ENCODE measurements around the gene CYREN. TPM values are rescaled to one million over a fixed set of nuclear protein-coding genes. Genes with fewer than 3 reads are reported as not detected.

The CYREN gene
- total RNA-seq, 1 donor from 2014 or later = 26.9 TPM

DNA sequence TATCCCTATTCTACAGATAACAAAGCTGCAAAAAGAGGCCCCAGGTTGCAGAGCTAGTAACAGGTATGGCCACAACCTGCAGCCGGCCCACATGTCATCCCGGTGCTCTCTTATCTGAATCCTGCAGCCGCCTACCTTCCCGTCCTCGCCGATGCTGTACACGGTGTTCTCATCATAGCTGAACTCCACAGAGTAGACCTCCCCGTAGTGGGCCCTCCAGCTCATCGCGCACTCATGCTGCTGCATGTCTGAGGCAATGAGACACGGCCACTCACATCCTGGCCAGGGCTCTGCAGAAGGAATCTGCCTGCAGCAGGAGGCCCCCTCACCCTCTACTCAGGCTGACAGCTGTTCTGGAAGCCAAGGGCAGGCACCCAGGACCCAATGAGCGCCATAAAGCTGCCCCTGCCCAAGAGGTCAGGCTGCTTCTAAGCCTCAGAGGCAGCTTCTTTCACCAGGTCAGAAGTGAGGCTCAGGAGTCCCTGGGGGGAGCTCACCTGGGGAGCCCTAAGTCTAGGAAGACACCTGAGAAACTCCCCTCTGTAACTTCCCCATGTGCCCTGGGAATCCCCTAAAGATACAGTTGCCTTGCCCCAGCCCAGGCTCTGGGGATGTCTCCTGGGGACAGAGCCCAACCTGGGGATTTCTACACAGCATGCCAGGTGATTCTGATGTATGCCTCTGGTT lies 17.9 kb upstream of the CYREN start:
- no peak overlapping the region for H3K27ac ChIP-seq
- H3K9ac ChIP-seq = no peak overlapping the region
- no peak overlapping the region for H3K4me2 ChIP-seq
- H3K4me1 ChIP-seq = no peaks in the 10 kb centered on the region
- no peaks in the 10 kb centered on the region for H3K27me3 Mint-ChIP-seq (ENCODE audit: insufficient read depth, low read depth)
- no peak overlapping the region for H2AFZ ChIP-seq (replicated peaks)
- TF ChIP-seq EZH2phosphoT487 (IDR thresholded peaks at IDR 0.05) = no peak
- TF ChIP-seq EZH2 (IDR thresholded peaks at IDR 0.05) = no peak
- TF ChIP-seq, protein P1, sequence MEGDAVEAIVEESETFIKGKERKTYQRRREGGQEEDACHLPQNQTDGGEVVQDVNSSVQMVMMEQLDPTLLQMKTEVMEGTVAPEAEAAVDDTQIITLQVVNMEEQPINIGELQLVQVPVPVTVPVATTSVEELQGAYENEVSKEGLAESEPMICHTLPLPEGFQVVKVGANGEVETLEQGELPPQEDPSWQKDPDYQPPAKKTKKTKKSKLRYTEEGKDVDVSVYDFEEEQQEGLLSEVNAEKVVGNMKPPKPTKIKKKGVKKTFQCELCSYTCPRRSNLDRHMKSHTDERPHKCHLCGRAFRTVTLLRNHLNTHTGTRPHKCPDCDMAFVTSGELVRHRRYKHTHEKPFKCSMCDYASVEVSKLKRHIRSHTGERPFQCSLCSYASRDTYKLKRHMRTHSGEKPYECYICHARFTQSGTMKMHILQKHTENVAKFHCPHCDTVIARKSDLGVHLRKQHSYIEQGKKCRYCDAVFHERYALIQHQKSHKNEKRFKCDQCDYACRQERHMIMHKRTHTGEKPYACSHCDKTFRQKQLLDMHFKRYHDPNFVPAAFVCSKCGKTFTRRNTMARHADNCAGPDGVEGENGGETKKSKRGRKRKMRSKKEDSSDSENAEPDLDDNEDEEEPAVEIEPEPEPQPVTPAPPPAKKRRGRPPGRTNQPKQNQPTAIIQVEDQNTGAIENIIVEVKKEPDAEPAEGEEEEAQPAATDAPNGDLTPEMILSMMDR (IDR thresholded peaks at IDR 0.05) = no peak
- H3K9me3 ChIP-seq (ENCODE audit: low read depth) = no peaks in the 10 kb centered on the region
- H3K27me3 ChIP-seq = no peaks in the 10 kb centered on the region
- peaks cover under 1% of the 10 kb centered on the region for H3K4me1 Mint-ChIP-seq
- no peak overlapping the region for H3K4me3 ChIP-seq
- no peaks in the 10 kb centered on the region for H3K79me2 ChIP-seq (ENCODE audit: low read depth)
- no peaks in the 10 kb centered on the region for H3K9me3 Mint-ChIP-seq
- H3F3A ChIP-seq (ENCODE audit: low read depth) = no peaks in the 10 kb centered on the region
- no peak for DNase-seq (ENCODE audit: low spot score)
- H3K4me3 Mint-ChIP-seq = no peak overlapping the region
- no peaks in the 10 kb centered on the region for H4K20me1 ChIP-seq (ENCODE audit: low read depth)
- no peak overlapping the region for H3K27ac Mint-ChIP-seq
- no peaks in the 10 kb centered on the region for H3K36me3 ChIP-seq
- H3K36me3 Mint-ChIP-seq = peaks cover 19% of the 10 kb centered on the region

DNA sequence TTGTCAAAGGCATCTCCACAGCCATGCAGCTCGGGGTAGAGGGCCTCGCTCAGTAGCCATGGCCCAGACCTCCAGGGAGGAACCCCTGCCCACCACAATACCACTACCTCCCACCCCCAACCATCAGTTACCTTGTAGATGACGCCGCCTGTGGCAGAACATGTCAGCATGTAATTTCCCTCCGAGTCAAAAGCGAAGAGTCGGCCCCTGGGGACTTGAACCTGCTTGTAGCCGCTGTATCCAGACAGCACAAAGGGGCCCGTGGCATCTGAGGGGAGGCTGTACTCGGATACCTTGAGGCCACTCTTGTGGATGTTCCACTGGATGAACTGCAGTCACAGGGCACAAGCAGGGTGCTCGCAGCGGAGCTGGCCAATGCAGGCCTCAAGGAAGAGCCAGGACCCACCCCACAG lies 16.3 kb upstream of the CYREN start:
- Mint-ChIP-seq H3K27me3 (ENCODE audit: insufficient read depth, low read depth) (peaks cover 4% of the 10 kb centered on the region), H3K4me1 (no peaks in the 10 kb centered on the region), H3K9me3 (peaks cover 9% of the 10 kb centered on the region), H3K4me3 (no peak overlapping the region), H3K27ac (no peak overlapping the region), H3K36me3 (peaks cover 21% of the 10 kb centered on the region)
- H3K27ac ChIP-seq = no peak overlapping the region
- no peaks in the 10 kb centered on the region for H3K9me3 ChIP-seq (ENCODE audit: low read depth)
- TF ChIP-seq EZH2 (IDR thresholded peaks at IDR 0.05) (no peak), EZH2phosphoT487 (IDR thresholded peaks at IDR 0.05) (no peak)
- TF ChIP-seq, protein P1 (IDR thresholded peaks at IDR 0.05) = no peak
- H3F3A ChIP-seq (ENCODE audit: low read depth) = no peaks in the 10 kb centered on the region
- no peaks in the 10 kb centered on the region for H3K4me1 ChIP-seq
- H3K79me2 ChIP-seq (ENCODE audit: low read depth) = no peaks in the 10 kb centered on the region
- H3K4me3 ChIP-seq = no peak overlapping the region
- H3K9ac ChIP-seq = no peak overlapping the region
- H4K20me1 ChIP-seq (ENCODE audit: low read depth) = no peaks in the 10 kb centered on the region
- no peak overlapping the region for H2AFZ ChIP-seq (replicated peaks)
- no peaks in the 10 kb centered on the region for H3K36me3 ChIP-seq
- no peak overlapping the region for H3K4me2 ChIP-seq
- H3K27me3 ChIP-seq = no peaks in the 10 kb centered on the region
- DNase-seq (ENCODE audit: low spot score) = no peak

DNA sequence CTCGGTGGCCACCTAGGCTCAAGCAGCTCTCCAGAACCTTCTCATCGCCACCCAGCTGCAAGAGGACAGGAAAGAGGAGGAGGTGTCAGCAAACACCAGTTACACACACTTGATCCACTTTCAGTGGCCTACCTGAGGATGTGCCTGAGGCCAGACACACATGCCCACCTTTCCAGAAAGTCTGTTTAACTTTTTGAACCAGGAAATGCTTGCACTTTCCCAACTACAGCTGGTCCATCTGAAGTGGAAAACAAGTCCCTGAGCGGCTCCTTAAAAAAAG lies 15.7 kb upstream of the CYREN start:
- no peaks in the 10 kb centered on the region for H4K20me1 ChIP-seq (ENCODE audit: low read depth)
- peaks cover 23% of the 10 kb centered on the region for H3K36me3 Mint-ChIP-seq
- no peaks in the 10 kb centered on the region for H3K4me1 Mint-ChIP-seq
- H3K9me3 Mint-ChIP-seq = peaks cover 14% of the 10 kb centered on the region
- H3K36me3 ChIP-seq = no peaks in the 10 kb centered on the region
- no peak overlapping the region for H3K4me2 ChIP-seq
- no peaks in the 10 kb centered on the region for H3K79me2 ChIP-seq (ENCODE audit: low read depth)
- no peak for DNase-seq (ENCODE audit: low spot score)
- TF ChIP-seq EZH2phosphoT487 (IDR thresholded peaks at IDR 0.05) (no peak), EZH2 (IDR thresholded peaks at IDR 0.05) (no peak)
- H3K9me3 ChIP-seq (ENCODE audit: low read depth) = peaks cover 1% of the 10 kb centered on the region
- no peak overlapping the region for H2AFZ ChIP-seq (replicated peaks)
- H3K27ac ChIP-seq = no peak overlapping the region
- peaks cover 4% of the 10 kb centered on the region for H3K27me3 Mint-ChIP-seq (ENCODE audit: insufficient read depth, low read depth)
- no peak overlapping the region for H3K27ac Mint-ChIP-seq
- no peaks in the 10 kb centered on the region for H3K4me1 ChIP-seq
- H3K4me3 ChIP-seq = no peak overlapping the region
- H3K4me3 Mint-ChIP-seq = no peak overlapping the region
- no peaks in the 10 kb centered on the region for H3K27me3 ChIP-seq
- H3F3A ChIP-seq (ENCODE audit: low read depth) = no peaks in the 10 kb centered on the region
- H3K9ac ChIP-seq = no peak overlapping the region

DNA sequence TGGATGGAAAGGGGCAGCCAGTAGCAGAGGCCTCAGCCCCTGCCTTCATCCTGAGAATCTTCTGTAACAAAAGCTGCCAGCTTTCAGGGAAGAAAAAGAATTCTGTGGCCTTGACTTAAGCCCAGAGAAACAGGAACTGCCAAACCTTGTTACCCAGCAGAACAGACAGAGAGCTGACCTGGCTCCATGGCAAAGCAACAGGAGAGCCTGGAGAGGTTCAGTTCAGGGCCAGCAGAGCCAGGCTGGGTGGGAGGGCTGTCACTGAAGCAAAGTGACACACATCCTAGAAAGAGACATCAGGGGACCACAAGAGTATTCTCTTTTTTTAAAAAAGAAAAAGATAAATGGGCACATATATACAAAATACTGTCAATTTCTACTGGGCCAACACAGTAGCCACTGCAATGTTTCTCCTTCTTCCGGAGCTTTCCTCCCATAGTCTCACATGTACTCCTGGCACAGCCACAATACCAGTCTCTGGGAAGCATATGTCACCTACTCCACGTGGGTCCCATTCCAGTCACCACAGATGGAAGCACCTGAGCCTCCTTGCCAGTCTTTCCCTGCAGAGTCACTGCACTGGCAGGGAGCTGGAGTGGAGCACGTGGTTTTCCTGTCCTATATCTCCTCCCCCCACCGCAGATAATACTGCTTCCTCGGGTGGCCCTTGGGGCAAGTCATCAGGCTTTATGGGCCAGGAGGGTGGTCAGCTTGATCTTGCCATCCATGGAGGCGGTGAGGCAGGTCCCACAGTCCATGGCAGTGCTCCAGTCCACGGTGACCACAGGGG lies 15.2 kb upstream of the CYREN start:
- Mint-ChIP-seq H3K4me3 (no peak overlapping the region), H3K9me3 (peaks cover 16% of the 10 kb centered on the region), H3K4me1 (no peaks in the 10 kb centered on the region), H3K27ac (no peak overlapping the region), H3K36me3 (peaks cover 24% of the 10 kb centered on the region), H3K27me3 (ENCODE audit: insufficient read depth, low read depth) (peaks cover 4% of the 10 kb centered on the region)
- Histone ChIP-seq H3K9me3 (ENCODE audit: low read depth) (peaks cover 7% of the 10 kb centered on the region), H3K27ac (no peak overlapping the region), H3K36me3 (no peaks in the 10 kb centered on the region), H4K20me1 (ENCODE audit: low read depth) (no peaks in the 10 kb centered on the region), H2AFZ (replicated peaks) (no peak overlapping the region), H3K4me3 (no peak overlapping the region), H3K79me2 (ENCODE audit: low read depth) (no peaks in the 10 kb centered on the region), H3K9ac (no peak overlapping the region), H3F3A (ENCODE audit: low read depth) (no peaks in the 10 kb centered on the region), H3K27me3 (no peaks in the 10 kb centered on the region), H3K4me1 (no peaks in the 10 kb centered on the region), H3K4me2 (no peak overlapping the region)
- TF ChIP-seq EZH2 (IDR thresholded peaks at IDR 0.05) = no peak
- TF ChIP-seq, protein P1 (IDR thresholded peaks at IDR 0.05) = no peak
- TF ChIP-seq EZH2phosphoT487 (IDR thresholded peaks at IDR 0.05) = no peak
- no peak for DNase-seq (ENCODE audit: low spot score)

Measured in neural progenitor cell (in vitro differentiated cells).